ENCODE measurements around the gene PCLO.
"Not testable (repeated sequence)": the region's sequence is repeated elsewhere in the genome, so short reads cannot be mapped to it uniquely, and the experiment has no call there.

DNA sequence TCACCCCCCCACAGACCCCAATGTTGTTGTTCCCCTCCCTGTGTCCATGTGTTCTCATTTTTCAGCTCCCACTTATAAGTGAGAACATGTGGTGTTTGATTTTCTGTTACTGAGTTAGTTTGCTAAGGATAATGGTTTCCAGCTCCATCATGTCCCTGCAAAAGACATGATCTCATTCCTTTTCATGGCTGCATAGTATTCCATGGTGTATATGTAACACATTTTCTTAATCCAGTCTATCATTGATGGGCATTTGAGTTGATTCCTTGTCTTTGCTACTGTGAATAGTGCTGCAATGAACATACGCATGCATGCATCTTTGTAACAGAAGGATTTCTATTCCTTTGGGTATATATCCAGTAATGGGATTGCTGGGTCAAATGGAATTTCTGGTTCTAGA, 82.8 kb downstream of the PCLO start:
- TF ChIP-seq REST (IDR thresholded peaks at IDR 0.05); BHLHE40 (IDR thresholded peaks at IDR 0.05; ENCODE audit: low read depth, low read length); NR3C1 (IDR thresholded peaks at IDR 0.05); CTCF (IDR thresholded peaks at IDR 0.05); POLR2A (IDR thresholded peaks at IDR 0.05; ENCODE audit: low read length); CHD4 (IDR thresholded peaks at IDR 0.05; ENCODE audit: borderline replicate concordance); SMC3 (IDR thresholded peaks at IDR 0.05): not testable (repeated sequence)

Data from A549 (cell line).